Skin epidermis (tissue), 12 donors: ENCODE results near the gene VPS37C.
"Not testable (repeated sequence)": the region's sequence is repeated elsewhere in the genome, so short reads cannot be mapped to it uniquely, and the experiment has no call there.

Source experiments
- H3K27ac ChIP-seq, 21 experiments: fragments of 200-600 bp; sonication (generic) in 11 of 21; one replicate each; pipeline ENCODE4 v1.5.0; 2020; ENCODE audit warnings: mild to moderate bottlenecking in 3 of 21, inconsistent platforms in 2 of 21, moderate library complexity in 2 of 21
- H3K4me3 ChIP-seq, 7 experiments: fragments of 200-600 bp; sonication (generic) in 2 of 7; one replicate each; pipeline ENCODE4 v1.5.0; 2020; ENCODE audit warnings: inconsistent platforms in 2 of 7, mild to moderate bottlenecking in 2 of 7, moderate library complexity in 1 of 7

VPS37C gene

GRCh38 chr11:61161190-61162091 is at the start of gene VPS37C:
Gene VPS37C, minus strand, starts transcription at chr11:61161426. Its CDS starts 22,597 bp downstream, at chr11:61138829.
- peak within 1 kb of the TSS; percentile 89 to 100 (median 98) for H3K27ac ChIP-seq
- peak within 1 kb of the TSS; percentile 50 to 93 (median 69) for H3K4me3 ChIP-seq

- not testable (repeated sequence) for H3K27ac ChIP-seq, H3K4me3 ChIP-seq
These were observed 49.4 kb upstream of the VPS37C start for GRCh38 chr11:61210629-61211028.

GRCh38 chr11:61207636-61208310 is 46.5 kb upstream of the VPS37C start:
- not testable (repeated sequence) for H3K27ac ChIP-seq, H3K4me3 ChIP-seq

- H3K27ac ChIP-seq, H3K4me3 ChIP-seq: not testable (repeated sequence)
These were observed 43.4 kb upstream of the VPS37C start for GRCh38 chr11:61204502-61205059.

- not testable (repeated sequence) for H3K27ac ChIP-seq, H3K4me3 ChIP-seq
These were observed 42.6 kb upstream of the VPS37C start for GRCh38 chr11:61203873-61204272.

- H3K27ac ChIP-seq, H3K4me3 ChIP-seq: not testable (repeated sequence)
These were observed 41.9 kb upstream of the VPS37C start, which contains the start of gene PGA3 for GRCh38 chr11:61202950-61203746. Gene PGA3, plus strand, starts transcription at chr11:61203515. Its CDS starts 50 bp downstream, at chr11:61203565.

- Histone ChIP-seq H3K27ac (no peak overlapping the region), H3K4me3 (no peak overlapping the region)
These were observed 40.2 kb upstream of the VPS37C start for GRCh38 chr11:61201476-61201875.

- H3K4me3 ChIP-seq: no peak overlapping the region
- H3K27ac ChIP-seq: no peak overlapping the region
These were observed 37.8 kb upstream of the VPS37C start for GRCh38 chr11:61198948-61199523.

- Histone ChIP-seq H3K4me3 (no peak overlapping the region), H3K27ac (no peak overlapping the region)
These were observed 37.1 kb upstream of the VPS37C start for GRCh38 chr11:61198361-61198760.

- Histone ChIP-seq H3K27ac (no peak overlapping the region), H3K4me3 (no peak overlapping the region)
These were observed 34.5 kb upstream of the VPS37C start for GRCh38 chr11:61195719-61196118.

GRCh38 chr11:61194981-61195695 is 33.9 kb upstream of the VPS37C start:
- no peak overlapping the region for H3K4me3 ChIP-seq
- no peak overlapping the region for H3K27ac ChIP-seq

- H3K27ac ChIP-seq: no peak overlapping the region
- H3K4me3 ChIP-seq: no peak overlapping the region
These were observed 33.0 kb upstream of the VPS37C start for GRCh38 chr11:61194169-61194671.

- Histone ChIP-seq H3K27ac (no peak overlapping the region), H3K4me3 (no peak overlapping the region)
These were observed 32.4 kb upstream of the VPS37C start for GRCh38 chr11:61193596-61193995.

- no peak overlapping the region for H3K4me3 ChIP-seq
- no peak overlapping the region for H3K27ac ChIP-seq
These were observed 28.7 kb upstream of the VPS37C start for GRCh38 chr11:61189933-61190332.

- Histone ChIP-seq H3K27ac (no peak overlapping the region), H3K4me3 (no peak overlapping the region)
These were observed 26.4 kb upstream of the VPS37C start for GRCh38 chr11:61187505-61188130.

GRCh38 chr11:61186504-61186903 is 25.3 kb upstream of the VPS37C start:
- Histone ChIP-seq H3K4me3 (no peak overlapping the region), H3K27ac (no peak overlapping the region)

GRCh38 chr11:61183645-61184044 is 22.4 kb upstream of the VPS37C start:
- Histone ChIP-seq H3K4me3 (no peak overlapping the region), H3K27ac (no peak overlapping the region)

- H3K4me3 ChIP-seq: no peak overlapping the region
- H3K27ac ChIP-seq: no peak overlapping the region
These were observed 20.3 kb upstream of the VPS37C start for GRCh38 chr11:61181489-61181888.
